HCT116 (cell line): ENCODE results near the gene MAPK14. TPM values are rescaled to one million over a fixed set of nuclear protein-coding genes. Genes with fewer than 3 reads are reported as not detected.

Experiments
- ATAC-seq: fragments of 200-7000 bp; cut with Tn5 transposase; 2 replicates; pipeline ENCODE4 v1.9.1; 2020; ENCODE audit warnings: mild to moderate bottlenecking, moderate library complexity
- BruUV-seq: library from RNA; stranded (reverse); fragments of 400-500 nt; replicated peaks from 2 replicates; lab custom pipeline; 2021; lab: Mats Ljungman, UMichigan
- CTCF ChIA-PET: fragments of 300-600 bp; sonication (Branson Sonifier 250); formaldehyde crosslinking; loops from one replicate; lab custom pipeline; 2021; ENCODE audit warnings: antibody characterized with exemption; lab: Charles Lee
- POLR2A ChIA-PET: fragments of 300-600, 350-600 bp; sonication (Branson Sonifier 250); formaldehyde crosslinking; loops from one replicate; lab custom pipeline; 2021; ENCODE audit warnings: antibody characterized with exemption; lab: Charles Lee
- RAD21 ChIA-PET, 2 experiments: fragments of 300-600 bp; sonication (Branson Sonifier 250); formaldehyde crosslinking; loops; one replicate each; lab custom pipeline; 2023; ENCODE audit warnings: low total read pairs in 2 of 2; ENCODE audit not compliant: uncharacterized antibody in 2 of 2, unreplicated experiment in 2 of 2, low non-redundant PET in 1 of 2; lab: Charles Lee
- DNase-seq: peaks from one replicate; pipeline ENCODE4 v3.0.0-alpha.2; 2010; ENCODE audit warnings: low read depth, low spot score
- H2AFZ ChIP-seq: fragments of 200-600 bp; shearing (Covaris generic), sonication (generic); 2 replicates; pipeline ENCODE4 v1.6.1; 2017; ENCODE audit warnings: low read depth, mixed run types, mixed read lengths, antibody characterized with exemption, low read length; ENCODE audit not compliant: poor library complexity, severe bottlenecking
- H3K27ac ChIP-seq: 2 replicates; pipeline ENCODE4 v1.5.1; 2012; ENCODE audit warnings: low read depth, low read length
- H3K27me3 ChIP-seq: fragments of 200-600 bp; sonication (generic); 2 replicates; pipeline ENCODE4 v1.6.1; 2016; ENCODE audit warnings: mixed run types, low read length, mixed read lengths; ENCODE audit not compliant: insufficient read depth
- H3K36me3 ChIP-seq, 2 experiments: fragments of 200-500 bp in 1 of 2; fragments of 200-600 bp in 1 of 2; sonication (Bioruptor generic) in 1 of 2; sonication (generic) in 1 of 2; 2 replicates each; pipeline versions ENCODE4 v1.5.1 to v1.6.1; 2014 to 2016; ENCODE audit warnings: low read length in 2 of 2, inconsistent platforms in 1 of 2, mixed read lengths in 1 of 2, mixed run types in 1 of 2; ENCODE audit not compliant: insufficient read depth in 2 of 2, control insufficient read depth in 1 of 2
- H3K4me1 ChIP-seq, 2 experiments: fragments of 200-600 bp in 1 of 2; sonication (generic) in 1 of 2; 2 replicates each; pipeline versions ENCODE4 v1.5.1 to v1.6.1; 2012 to 2017; ENCODE audit warnings: low read length in 2 of 2, inconsistent platforms in 1 of 2, mild to moderate bottlenecking in 1 of 2, mixed read lengths in 1 of 2, mixed run types in 1 of 2, moderate library complexity in 1 of 2; ENCODE audit not compliant: insufficient read depth in 2 of 2, control insufficient read depth in 1 of 2
- H3K4me2 ChIP-seq: fragments of 200-600 bp; sonication (generic); 2 replicates; pipeline ENCODE4 v1.6.1; 2017; ENCODE audit warnings: mixed run types, low read length, mixed read lengths
- H3K4me3 ChIP-seq, 2 experiments: fragments of 200-600 bp in 1 of 2; sonication (generic) in 1 of 2; replicated peaks in 1 of 2; 2 replicates each; pipeline ENCODE4 v1.5.1; 2011 to 2016; ENCODE audit warnings: low read length in 2 of 2, control low read depth in 1 of 2, low read depth in 1 of 2, mild to moderate bottlenecking in 1 of 2, mixed read lengths in 1 of 2, mixed run types in 1 of 2
- H3K79me2 ChIP-seq: fragments of 200-600 bp; sonication (generic); 2 replicates; pipeline ENCODE4 v1.6.1; 2017; ENCODE audit warnings: mild to moderate bottlenecking, mixed run types, low read length, moderate library complexity, mixed read lengths; ENCODE audit not compliant: insufficient read depth
- H3K9ac ChIP-seq: fragments of 200-600 bp; sonication (generic); 2 replicates; pipeline ENCODE4 v1.6.1; 2016; ENCODE audit warnings: low read length, mixed read lengths
- H3K9me2 ChIP-seq: fragments of 200-600 bp; sonication (generic), shearing (Covaris generic); 2 replicates; pipeline ENCODE4 v1.6.1; 2017; ENCODE audit warnings: mixed run types, mild to moderate bottlenecking, moderate library complexity; ENCODE audit not compliant: insufficient read depth
- H3K9me3 ChIP-seq, 2 experiments: fragments of 200-500 bp in 1 of 2; fragments of 200-600 bp in 1 of 2; sonication (Bioruptor generic) in 1 of 2; sonication (generic) in 1 of 2; 2 replicates each; pipeline ENCODE4 v1.6.1; 2014 to 2017; ENCODE audit warnings: low read length in 2 of 2, mixed read lengths in 2 of 2, inconsistent platforms in 1 of 2, low read depth in 1 of 2, mild to moderate bottlenecking in 1 of 2, mixed run types in 1 of 2, moderate library complexity in 1 of 2; ENCODE audit not compliant: control insufficient read depth in 1 of 2, insufficient read depth in 1 of 2
- H4K20me1 ChIP-seq: fragments of 200-600 bp; sonication (generic), shearing (Covaris generic); 2 replicates; pipeline ENCODE4 v1.6.1; 2017; ENCODE audit warnings: mixed run types, mild to moderate bottlenecking, moderate library complexity; ENCODE audit not compliant: insufficient read depth
- CBX3 ChIP-seq: IDR thresholded peaks from 2 replicates; pipeline ENCODE4 v1.6.1; 2012; ENCODE audit warnings: low read depth
- CTCF ChIP-seq, 3 experiments: fragments of 200-600 bp in 1 of 3; sonication (generic) in 1 of 3; IDR thresholded peaks in 2 of 3; conservative IDR thresholded peaks in 1 of 3; 2 replicates each; pipeline ENCODE4 v1.5.1; 2012 to 2017; ENCODE audit warnings: low read depth in 2 of 3, low read length in 2 of 3, antibody characterized with exemption in 1 of 3, borderline replicate concordance in 1 of 3, control low read depth in 1 of 3, mild to moderate bottlenecking in 1 of 3, mixed read lengths in 1 of 3, mixed run types in 1 of 3, moderate library complexity in 1 of 3; ENCODE audit not compliant: insufficient read depth in 1 of 3
- EGR1 ChIP-seq: IDR thresholded peaks from 2 replicates; pipeline ENCODE4 v1.6.1; 2012; ENCODE audit warnings: low read depth
- EZH2 ChIP-seq: fragments of 200-600 bp; sonication (generic); IDR thresholded peaks from 2 replicates; pipeline ENCODE4 v1.6.1; 2017; ENCODE audit warnings: antibody characterized with exemption, mixed run types
- EZH2phosphoT487 ChIP-seq: fragments of 200-600 bp; IDR thresholded peaks from 2 replicates; pipeline ENCODE4 v1.6.1; 2018; ENCODE audit warnings: antibody characterized with exemption, borderline replicate concordance
- FOSL1 ChIP-seq: IDR thresholded peaks from 2 replicates; pipeline ENCODE4 v1.6.1; 2012; ENCODE audit warnings: low read depth
- MAX ChIP-seq: IDR thresholded peaks from 2 replicates; pipeline ENCODE4 v1.6.1; 2012
- POLR2A ChIP-seq: IDR thresholded peaks from 2 replicates; pipeline ENCODE4 v1.7.0; 2011; ENCODE audit warnings: borderline replicate concordance; ENCODE audit not compliant: insufficient read depth, insufficient read length; ENCODE audit errors: extremely low read depth
- RAD21 ChIP-seq: IDR thresholded peaks from 2 replicates; pipeline ENCODE4 v1.6.1; 2012; ENCODE audit warnings: low read depth, mild to moderate bottlenecking
- SIN3A ChIP-seq: IDR thresholded peaks from 2 replicates; pipeline ENCODE4 v1.6.1; 2012; ENCODE audit warnings: low read depth
- SP1 ChIP-seq: IDR thresholded peaks from 2 replicates; pipeline ENCODE4 v1.6.1; 2012; ENCODE audit warnings: low read depth
- SRF ChIP-seq: IDR thresholded peaks from 2 replicates; pipeline ENCODE4 v1.6.1; 2012; ENCODE audit warnings: low read depth
- TCF7L2 ChIP-seq: IDR thresholded peaks from 2 replicates; pipeline ENCODE4 v1.7.0; 2011; ENCODE audit warnings: borderline replicate concordance, inconsistent platforms; ENCODE audit not compliant: insufficient read depth, insufficient read length; ENCODE audit errors: extremely low read depth
- YY1 ChIP-seq: IDR thresholded peaks from 2 replicates; pipeline ENCODE4 v1.6.1; 2011; ENCODE audit warnings: low read length, low read depth, moderate library complexity, mild to moderate bottlenecking; ENCODE audit not compliant: insufficient replicate concordance; ENCODE audit errors: extremely low read depth
- ZBTB33 ChIP-seq: IDR thresholded peaks from 2 replicates; pipeline ENCODE4 v1.6.1; 2011; ENCODE audit warnings: mild to moderate bottlenecking, low read length, moderate library complexity; ENCODE audit not compliant: insufficient replicate concordance; ENCODE audit errors: extremely low read depth
- ZFX ChIP-seq: fragments of 450-650 bp; IDR thresholded peaks from 2 replicates; pipeline ENCODE4 v1.6.1; 2017
- intact Hi-C: fragments of 100-400 bp; cut with micrococcal nuclease; formaldehyde crosslinking; loops from 2 replicates; pipeline ENCODE4 v1.10.0; 2022
- total RNA-seq: library from RNA; stranded (reverse); gene quantifications from one replicate; pipeline ENCODE4 v1.2.1, GENCODE V29; 2021; ENCODE audit not compliant: unreplicated experiment
- TF ChIP-seq, protein P1 (sequence below): IDR thresholded peaks from 2 replicates; pipeline ENCODE4 v1.6.1; 2012
- TF ChIP-seq, protein P2 (sequence below): IDR thresholded peaks from 2 replicates; pipeline ENCODE4 v1.6.1; 2012; ENCODE audit warnings: low read depth

The MAPK14 gene
- total RNA-seq, 1 experiment from 2014 or later: 34.2 TPM

DNA sequence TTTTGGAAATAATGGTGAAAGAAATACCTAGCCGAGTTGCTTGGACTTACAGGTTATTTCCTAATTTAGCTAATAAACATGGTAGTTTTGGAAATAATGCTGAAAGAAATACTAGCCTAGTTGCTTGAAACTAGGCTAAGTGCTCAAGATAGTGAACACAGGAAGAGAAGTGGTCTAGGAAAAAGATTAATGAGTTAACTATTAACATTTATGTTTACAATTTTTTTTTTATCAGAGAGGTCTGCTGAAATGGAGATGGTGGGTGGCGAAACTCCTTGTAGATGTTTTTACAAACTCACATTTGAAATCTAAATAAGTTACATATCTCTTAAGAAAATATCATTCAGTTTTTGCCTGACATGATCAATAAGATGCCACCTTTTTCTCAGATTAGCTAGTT, 39.2 kb downstream of the MAPK14 start:
- Histone ChIP-seq H3K4me1 (peaks cover 6 to 13% of the 10 kb centered on the region in 2 experiments; a peak in 3 of 4 replicates), H3K4me3 (no peak overlapping the region), H3K9me2 (no peaks in the 10 kb centered on the region), H2AFZ (no peak overlapping the region), H3K79me2 (peaks cover 76% of the 10 kb centered on the region), H3K36me3 (no peaks in the 10 kb centered on the region), H4K20me1 (no peaks in the 10 kb centered on the region), H3K9me3 (no peaks in the 10 kb centered on the region), H3K27ac (no peak overlapping the region), H3K9ac (no peak overlapping the region), H3K27me3 (no peaks in the 10 kb centered on the region), H3K4me2 (no peak overlapping the region)
- intact Hi-C loops: no loop called here
- TF ChIP-seq EZH2phosphoT487 (no peak), SP1 (no peak), FOSL1 (no peak), CTCF (IDR thresholded peaks at IDR 0.05 in 2 of 3, conservative IDR thresholded peaks at IDR 0.05 in 1 of 3; ENCODE audit: borderline replicate concordance in 1 of 3, insufficient read depth in 1 of 3, low read depth in 2 of 3, low read length in 2 of 3) (no peak), YY1 (no peak), TCF7L2 (no peak), CBX3 (no peak), POLR2A (no peak), EGR1 (no peak), ZFX (no peak), SIN3A (no peak), SRF (no peak), RAD21 (no peak), ZBTB33 (no peak), EZH2 (no peak), MAX (no peak)
- TF ChIP-seq, protein P1, sequence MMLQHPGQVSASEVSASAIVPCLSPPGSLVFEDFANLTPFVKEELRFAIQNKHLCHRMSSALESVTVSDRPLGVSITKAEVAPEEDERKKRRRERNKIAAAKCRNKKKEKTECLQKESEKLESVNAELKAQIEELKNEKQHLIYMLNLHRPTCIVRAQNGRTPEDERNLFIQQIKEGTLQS: no peak
- TF ChIP-seq, protein P2, sequence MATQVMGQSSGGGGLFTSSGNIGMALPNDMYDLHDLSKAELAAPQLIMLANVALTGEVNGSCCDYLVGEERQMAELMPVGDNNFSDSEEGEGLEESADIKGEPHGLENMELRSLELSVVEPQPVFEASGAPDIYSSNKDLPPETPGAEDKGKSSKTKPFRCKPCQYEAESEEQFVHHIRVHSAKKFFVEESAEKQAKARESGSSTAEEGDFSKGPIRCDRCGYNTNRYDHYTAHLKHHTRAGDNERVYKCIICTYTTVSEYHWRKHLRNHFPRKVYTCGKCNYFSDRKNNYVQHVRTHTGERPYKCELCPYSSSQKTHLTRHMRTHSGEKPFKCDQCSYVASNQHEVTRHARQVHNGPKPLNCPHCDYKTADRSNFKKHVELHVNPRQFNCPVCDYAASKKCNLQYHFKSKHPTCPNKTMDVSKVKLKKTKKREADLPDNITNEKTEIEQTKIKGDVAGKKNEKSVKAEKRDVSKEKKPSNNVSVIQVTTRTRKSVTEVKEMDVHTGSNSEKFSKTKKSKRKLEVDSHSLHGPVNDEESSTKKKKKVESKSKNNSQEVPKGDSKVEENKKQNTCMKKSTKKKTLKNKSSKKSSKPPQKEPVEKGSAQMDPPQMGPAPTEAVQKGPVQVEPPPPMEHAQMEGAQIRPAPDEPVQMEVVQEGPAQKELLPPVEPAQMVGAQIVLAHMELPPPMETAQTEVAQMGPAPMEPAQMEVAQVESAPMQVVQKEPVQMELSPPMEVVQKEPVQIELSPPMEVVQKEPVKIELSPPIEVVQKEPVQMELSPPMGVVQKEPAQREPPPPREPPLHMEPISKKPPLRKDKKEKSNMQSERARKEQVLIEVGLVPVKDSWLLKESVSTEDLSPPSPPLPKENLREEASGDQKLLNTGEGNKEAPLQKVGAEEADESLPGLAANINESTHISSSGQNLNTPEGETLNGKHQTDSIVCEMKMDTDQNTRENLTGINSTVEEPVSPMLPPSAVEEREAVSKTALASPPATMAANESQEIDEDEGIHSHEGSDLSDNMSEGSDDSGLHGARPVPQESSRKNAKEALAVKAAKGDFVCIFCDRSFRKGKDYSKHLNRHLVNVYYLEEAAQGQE: no peak
- ChIA-PET POLR2A (no interaction called here), RAD21 (no interaction called here), CTCF (interaction anchor here (1.3 kb wide), 1 partner anchor 9 kb away, joined by 3 read pairs; no protein-coding TSS in a partner anchor)
- no TSS peak for BruUV-seq
- ATAC-seq (no peak), DNase-seq (no peak)
